ENCODE results near the gene TRABD2B.

TRABD2B gene

GRCh38 chr1:47981667-47982350 lies 15.4 kb downstream of the TRABD2B start:
- DNase-seq (ENCODE audit: low read depth in 1 of 2, low spot score in 1 of 2): no peak
- no peak for TF ChIP-seq JUND (IDR thresholded peaks at IDR 0.05; ENCODE audit: low read depth)
- in situ Hi-C loops (cut with HindIII; ENCODE audit: low pct_unique_long_range_greater_than_20kb, low sequenced_read_pairs): no loop called here

GRCh38 chr1:47980501-47980900 lies 16.7 kb downstream of the TRABD2B start:
- in situ Hi-C loops (cut with HindIII; ENCODE audit: low pct_unique_long_range_greater_than_20kb, low sequenced_read_pairs): no loop called here
- no peak for DNase-seq (ENCODE audit: low read depth in 1 of 2, low spot score in 1 of 2)
- TF ChIP-seq JUND (IDR thresholded peaks at IDR 0.05; ENCODE audit: low read depth): no peak

GRCh38 chr1:47979724-47980123 lies 17.5 kb downstream of the TRABD2B start:
- in situ Hi-C loops (cut with HindIII; ENCODE audit: low pct_unique_long_range_greater_than_20kb, low sequenced_read_pairs): no loop called here
- no peak for TF ChIP-seq JUND (IDR thresholded peaks at IDR 0.05; ENCODE audit: low read depth)
- DNase-seq (ENCODE audit: low read depth in 1 of 2, low spot score in 1 of 2): no peak

- in situ Hi-C loops (cut with HindIII; ENCODE audit: low pct_unique_long_range_greater_than_20kb, low sequenced_read_pairs): no loop called here
- no peak for DNase-seq (ENCODE audit: low read depth in 1 of 2, low spot score in 1 of 2)
- TF ChIP-seq JUND (IDR thresholded peaks at IDR 0.05; ENCODE audit: low read depth): no peak
These were observed 18.7 kb downstream of the TRABD2B start for GRCh38 chr1:47978486-47978885.

GRCh38 chr1:47976728-47977127 lies 20.5 kb downstream of the TRABD2B start:
- in situ Hi-C loops (cut with HindIII; ENCODE audit: low pct_unique_long_range_greater_than_20kb, low sequenced_read_pairs): no loop called here
- DNase-seq (ENCODE audit: low read depth in 1 of 2, low spot score in 1 of 2): no peak
- TF ChIP-seq JUND (IDR thresholded peaks at IDR 0.05; ENCODE audit: low read depth): no peak

- no peak for DNase-seq (ENCODE audit: low read depth in 1 of 2, low spot score in 1 of 2)
- in situ Hi-C loops (cut with HindIII; ENCODE audit: low pct_unique_long_range_greater_than_20kb, low sequenced_read_pairs): no loop called here
- TF ChIP-seq JUND (IDR thresholded peaks at IDR 0.05; ENCODE audit: low read depth): no peak
These were observed 20.9 kb downstream of the TRABD2B start for GRCh38 chr1:47976267-47976666.

GRCh38 chr1:47975302-47975921 lies 21.8 kb downstream of the TRABD2B start:
- no peak for TF ChIP-seq JUND (IDR thresholded peaks at IDR 0.05; ENCODE audit: low read depth)
- in situ Hi-C loops (cut with HindIII; ENCODE audit: low pct_unique_long_range_greater_than_20kb, low sequenced_read_pairs): no loop called here
- no peak for DNase-seq (ENCODE audit: low read depth in 1 of 2, low spot score in 1 of 2)

- no peak for DNase-seq (ENCODE audit: low read depth in 1 of 2, low spot score in 1 of 2)
- no peak for TF ChIP-seq JUND (IDR thresholded peaks at IDR 0.05; ENCODE audit: low read depth)
- in situ Hi-C loops (cut with HindIII; ENCODE audit: low pct_unique_long_range_greater_than_20kb, low sequenced_read_pairs): no loop called here
These were observed 24.2 kb downstream of the TRABD2B start for GRCh38 chr1:47972864-47973432.

- in situ Hi-C loops (cut with HindIII; ENCODE audit: low pct_unique_long_range_greater_than_20kb, low sequenced_read_pairs): no loop called here
- DNase-seq (ENCODE audit: low read depth in 1 of 2, low spot score in 1 of 2): no peak
- TF ChIP-seq JUND (IDR thresholded peaks at IDR 0.05; ENCODE audit: low read depth): no peak
These were observed 25.6 kb downstream of the TRABD2B start for GRCh38 chr1:47971385-47972160.

- in situ Hi-C loops (cut with HindIII; ENCODE audit: low pct_unique_long_range_greater_than_20kb, low sequenced_read_pairs): no loop called here
- DNase-seq (ENCODE audit: low read depth in 1 of 2, low spot score in 1 of 2): no peak
- TF ChIP-seq JUND (IDR thresholded peaks at IDR 0.05; ENCODE audit: low read depth): no peak
These were observed 26.3 kb downstream of the TRABD2B start for GRCh38 chr1:47970882-47971281.

- no peak for DNase-seq (ENCODE audit: low read depth in 1 of 2, low spot score in 1 of 2)
- no peak for TF ChIP-seq JUND (IDR thresholded peaks at IDR 0.05; ENCODE audit: low read depth)
- in situ Hi-C loops (cut with HindIII; ENCODE audit: low pct_unique_long_range_greater_than_20kb, low sequenced_read_pairs): no loop called here
These were observed 27.7 kb downstream of the TRABD2B start for GRCh38 chr1:47969478-47969877.

GRCh38 chr1:47968556-47968888 lies 28.7 kb downstream of the TRABD2B start:
- no peak for TF ChIP-seq JUND (IDR thresholded peaks at IDR 0.05; ENCODE audit: low read depth)
- in situ Hi-C loops (cut with HindIII; ENCODE audit: low pct_unique_long_range_greater_than_20kb, low sequenced_read_pairs): no loop called here
- DNase-seq (ENCODE audit: low read depth in 1 of 2, low spot score in 1 of 2): no peak
